Vagina (tissue), 2 donors: Measurements from ENCODE around the gene CRELD2. TPM values are rescaled to one million over a fixed set of nuclear protein-coding genes. Genes with fewer than 3 reads are reported as not detected.

Experiments
- DNase-seq, 2 donors: peaks; one replicate each; pipeline ENCODE4 v3.0.0-alpha.2; 2017; ENCODE audit errors: extremely low spot score in 2 of 2
- H3K27ac ChIP-seq: fragments of 200-600 bp; sonication (generic); one replicate; pipeline ENCODE4 v1.5.1; 2019
- H3K27me3 ChIP-seq: fragments of 200-600 bp; sonication (generic); one replicate; pipeline ENCODE4 v1.5.1; 2019
- H3K36me3 ChIP-seq, 2 donors: fragments of 200-600 bp; sonication (generic); one replicate each; pipeline ENCODE4 v1.5.1; 2017 to 2019
- H3K4me1 ChIP-seq: fragments of 200-600 bp; sonication (generic); one replicate; pipeline ENCODE4 v1.5.1; 2019
- H3K4me3 ChIP-seq, 2 donors: fragments of 200-600 bp; sonication (generic); 1 replicate in 1 of 2; 2 replicates in 1 of 2; pipeline ENCODE4 v1.5.1; 2016 to 2019
- H3K9me3 ChIP-seq: fragments of 200-600 bp; sonication (generic); one replicate; pipeline ENCODE4 v1.5.1; 2019
- POLR2A ChIP-seq, 2 donors: fragments of 450-650 bp; IDR thresholded peaks; one replicate each; pipeline ENCODE4 v1.6.1; 2017; ENCODE audit warnings: antibody characterized with exemption in 2 of 2, mild to moderate bottlenecking in 2 of 2, moderate library complexity in 2 of 2
- POLR2AphosphoS5 ChIP-seq, 2 donors: sonication (generic); formaldehyde crosslinking; IDR thresholded peaks; one replicate each; pipeline ENCODE4 v1.9.0; 2017; ENCODE audit warnings: antibody characterized with exemption in 2 of 2, mild to moderate bottlenecking in 2 of 2, low read depth in 1 of 2; ENCODE audit not compliant: insufficient read depth in 1 of 2
- intact Hi-C: fragments of 100-400 bp; cut with DNase I; formaldehyde crosslinking; loops from one replicate; pipeline ENCODE4 v1.15.1; 2023
- total RNA-seq: library from RNA; depleted of rRNA; stranded (reverse); fragments of >200 nt; gene quantifications from one replicate; pipeline ENCODE4 v1.2.3, GENCODE V29; 2016
- TF ChIP-seq, protein P1 (sequence below), 3 experiments: fragments of 450-650 bp in 2 of 3; fragments of 200-600 bp in 1 of 3; sonication (generic) in 1 of 3; IDR thresholded peaks; one replicate each; pipeline ENCODE4 v1.5.1; 2017 to 2019; ENCODE audit warnings: antibody characterized with exemption in 3 of 3, mild to moderate bottlenecking in 2 of 3, moderate library complexity in 2 of 3

CRELD2 gene
- total RNA-seq, 1 donor from 2014 or later: 34.4 TPM

GRCh38 chr22:49872347-49872746, 46.1 kb upstream of the CRELD2 start:
- Histone ChIP-seq H3K27ac (no peak overlapping the region), H3K4me3 (no peak overlapping the region), H3K27me3 (no peaks in the 10 kb centered on the region), H3K4me1 (no peaks in the 10 kb centered on the region), H3K36me3 (peaks cover 0 to 6% of the 10 kb centered on the region in 2 donors), H3K9me3 (peaks cover 9% of the 10 kb centered on the region)
- no peak for DNase-seq
- intact Hi-C loops: no loop called here
- no peak for TF ChIP-seq POLR2A (IDR thresholded peaks at IDR 0.05)
- TF ChIP-seq, protein P1, sequence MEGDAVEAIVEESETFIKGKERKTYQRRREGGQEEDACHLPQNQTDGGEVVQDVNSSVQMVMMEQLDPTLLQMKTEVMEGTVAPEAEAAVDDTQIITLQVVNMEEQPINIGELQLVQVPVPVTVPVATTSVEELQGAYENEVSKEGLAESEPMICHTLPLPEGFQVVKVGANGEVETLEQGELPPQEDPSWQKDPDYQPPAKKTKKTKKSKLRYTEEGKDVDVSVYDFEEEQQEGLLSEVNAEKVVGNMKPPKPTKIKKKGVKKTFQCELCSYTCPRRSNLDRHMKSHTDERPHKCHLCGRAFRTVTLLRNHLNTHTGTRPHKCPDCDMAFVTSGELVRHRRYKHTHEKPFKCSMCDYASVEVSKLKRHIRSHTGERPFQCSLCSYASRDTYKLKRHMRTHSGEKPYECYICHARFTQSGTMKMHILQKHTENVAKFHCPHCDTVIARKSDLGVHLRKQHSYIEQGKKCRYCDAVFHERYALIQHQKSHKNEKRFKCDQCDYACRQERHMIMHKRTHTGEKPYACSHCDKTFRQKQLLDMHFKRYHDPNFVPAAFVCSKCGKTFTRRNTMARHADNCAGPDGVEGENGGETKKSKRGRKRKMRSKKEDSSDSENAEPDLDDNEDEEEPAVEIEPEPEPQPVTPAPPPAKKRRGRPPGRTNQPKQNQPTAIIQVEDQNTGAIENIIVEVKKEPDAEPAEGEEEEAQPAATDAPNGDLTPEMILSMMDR (IDR thresholded peaks at IDR 0.05): no peak
- no peak for TF ChIP-seq POLR2AphosphoS5 (IDR thresholded peaks at IDR 0.05; ENCODE audit: insufficient read depth in 1 of 2, low read depth in 1 of 2)

DNA sequence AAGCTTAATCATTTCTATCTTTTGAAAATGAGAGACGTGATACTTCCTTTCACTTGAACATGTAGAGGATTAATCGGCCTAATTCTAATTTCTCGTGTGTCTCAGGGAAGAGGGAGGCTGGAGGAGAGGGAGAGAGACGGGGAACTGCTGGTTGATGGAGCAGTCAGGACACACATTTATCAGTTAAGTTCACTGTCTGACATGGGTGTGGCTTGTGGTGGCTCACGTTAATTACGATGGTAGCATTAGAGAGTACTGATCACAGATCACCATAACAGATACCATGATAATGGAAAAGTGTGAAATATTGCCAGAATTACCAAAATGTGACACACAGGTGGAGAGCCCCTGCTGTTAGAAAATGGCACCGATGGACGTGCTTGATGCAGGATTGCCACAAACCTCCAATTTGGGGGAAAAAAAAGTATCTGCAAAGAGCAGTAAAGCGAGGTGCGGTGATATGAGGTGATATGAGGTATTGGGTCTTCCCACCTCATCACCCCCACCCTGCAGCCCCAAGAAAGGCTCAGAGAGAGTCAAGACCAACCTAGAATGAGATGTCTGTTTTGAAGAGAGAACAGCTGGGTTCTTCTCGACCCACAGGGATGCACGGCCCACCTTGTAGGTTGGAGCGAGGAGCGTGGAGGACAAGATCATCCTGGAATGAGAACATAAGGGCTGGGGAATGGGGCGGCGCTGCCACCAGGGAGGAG, 45.0 kb upstream of the CRELD2 start:
- no peaks in the 10 kb centered on the region for H3K36me3 ChIP-seq
- no peaks in the 10 kb centered on the region for H3K4me1 ChIP-seq
- no peak overlapping the region for H3K27ac ChIP-seq
- H3K9me3 ChIP-seq: peaks cover 9% of the 10 kb centered on the region
- H3K4me3 ChIP-seq: no peak overlapping the region
- DNase-seq: no peak
- no peaks in the 10 kb centered on the region for H3K27me3 ChIP-seq
- no peak for TF ChIP-seq POLR2A (IDR thresholded peaks at IDR 0.05)
- TF ChIP-seq, protein P1 (IDR thresholded peaks at IDR 0.05): no peak
- TF ChIP-seq POLR2AphosphoS5 (IDR thresholded peaks at IDR 0.05; ENCODE audit: insufficient read depth in 1 of 2, low read depth in 1 of 2): no peak
- intact Hi-C loops: no loop called here

- no peak for DNase-seq
- H3K27ac ChIP-seq: no peak overlapping the region
- TF ChIP-seq, protein P1 (IDR thresholded peaks at IDR 0.05): no peak
- no peak for TF ChIP-seq POLR2AphosphoS5 (IDR thresholded peaks at IDR 0.05; ENCODE audit: insufficient read depth in 1 of 2, low read depth in 1 of 2)
- TF ChIP-seq POLR2A (IDR thresholded peaks at IDR 0.05): no peak
- no peaks in the 10 kb centered on the region for H3K9me3 ChIP-seq
- H3K4me3 ChIP-seq: no peak overlapping the region
- H3K4me1 ChIP-seq: no peaks in the 10 kb centered on the region
- no peaks in the 10 kb centered on the region for H3K36me3 ChIP-seq
- intact Hi-C loops: no loop called here
- no peaks in the 10 kb centered on the region for H3K27me3 ChIP-seq
Observed at GRCh38 chr22:49877642-49878041, 40.8 kb upstream of the CRELD2 start.

- Histone ChIP-seq H3K27ac (no peak overlapping the region), H3K36me3 (no peaks in the 10 kb centered on the region), H3K4me1 (no peaks in the 10 kb centered on the region), H3K4me3 (no peak overlapping the region), H3K27me3 (no peaks in the 10 kb centered on the region), H3K9me3 (no peaks in the 10 kb centered on the region)
- intact Hi-C loops: no loop called here
- no peak for DNase-seq
- TF ChIP-seq POLR2AphosphoS5 (IDR thresholded peaks at IDR 0.05; ENCODE audit: insufficient read depth in 1 of 2, low read depth in 1 of 2) (no peak), POLR2A (IDR thresholded peaks at IDR 0.05) (no peak)
- TF ChIP-seq, protein P1 (IDR thresholded peaks at IDR 0.05): no peak
Observed at GRCh38 chr22:49878206-49878605, 40.2 kb upstream of the CRELD2 start.

DNA sequence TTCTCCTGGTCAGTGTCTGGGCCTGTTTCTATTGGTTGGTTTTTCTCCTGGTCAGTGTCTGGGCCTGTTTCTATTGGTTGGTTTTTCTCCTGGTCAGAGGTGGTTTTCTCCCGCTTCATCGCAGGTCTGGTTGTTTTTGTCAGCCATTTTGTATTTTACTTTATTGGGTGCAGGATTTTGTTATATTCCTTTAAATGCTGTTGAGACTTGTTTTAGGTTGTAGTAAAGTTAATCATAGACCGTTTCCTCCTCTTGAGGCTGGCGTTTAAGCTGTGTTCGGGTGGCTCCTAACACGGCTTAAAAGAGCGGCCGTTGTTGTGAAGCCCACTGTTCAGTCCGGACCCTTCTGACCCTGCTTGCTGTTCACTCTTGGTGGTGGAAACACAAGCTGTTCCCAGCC, 38.6 kb upstream of the CRELD2 start:
- DNase-seq: no peak
- H3K27ac ChIP-seq: no peak overlapping the region
- no peaks in the 10 kb centered on the region for H3K27me3 ChIP-seq
- H3K4me1 ChIP-seq: no peaks in the 10 kb centered on the region
- H3K36me3 ChIP-seq: peaks cover 0 to 12% of the 10 kb centered on the region in 2 donors
- intact Hi-C loops: no loop called here
- H3K4me3 ChIP-seq: no peak overlapping the region
- TF ChIP-seq POLR2A (IDR thresholded peaks at IDR 0.05) (no peak), POLR2AphosphoS5 (IDR thresholded peaks at IDR 0.05; ENCODE audit: insufficient read depth in 1 of 2, low read depth in 1 of 2) (no peak)
- TF ChIP-seq, protein P1 (IDR thresholded peaks at IDR 0.05): no peak
- H3K9me3 ChIP-seq: no peaks in the 10 kb centered on the region
